Stomach (tissue), 4 donors: ENCODE measurements around the gene GNG7.

Source experiments
- CTCF ChIP-seq, 7 experiments: fragments of 450-650 bp in 4 of 7; fragments of 200-600 bp in 3 of 7; sonication (generic) in 3 of 7; IDR thresholded peaks; one replicate each; pipeline ENCODE4 v1.5.1; 2016 to 2019; ENCODE audit warnings: antibody characterized with exemption in 7 of 7, control low read depth in 2 of 7, mild to moderate bottlenecking in 1 of 7
- EP300 ChIP-seq: sonication (generic); formaldehyde crosslinking; IDR thresholded peaks from one replicate; pipeline ENCODE4 v1.6.1; 2017; ENCODE audit warnings: antibody characterized with exemption
- POLR2A ChIP-seq, 4 donors: fragments of 450-650 bp; IDR thresholded peaks; one replicate each; pipeline ENCODE4 v1.6.1; 2016; ENCODE audit warnings: antibody characterized with exemption in 4 of 4, control low read depth in 2 of 4, mild to moderate bottlenecking in 1 of 4, moderate library complexity in 1 of 4

DNA sequence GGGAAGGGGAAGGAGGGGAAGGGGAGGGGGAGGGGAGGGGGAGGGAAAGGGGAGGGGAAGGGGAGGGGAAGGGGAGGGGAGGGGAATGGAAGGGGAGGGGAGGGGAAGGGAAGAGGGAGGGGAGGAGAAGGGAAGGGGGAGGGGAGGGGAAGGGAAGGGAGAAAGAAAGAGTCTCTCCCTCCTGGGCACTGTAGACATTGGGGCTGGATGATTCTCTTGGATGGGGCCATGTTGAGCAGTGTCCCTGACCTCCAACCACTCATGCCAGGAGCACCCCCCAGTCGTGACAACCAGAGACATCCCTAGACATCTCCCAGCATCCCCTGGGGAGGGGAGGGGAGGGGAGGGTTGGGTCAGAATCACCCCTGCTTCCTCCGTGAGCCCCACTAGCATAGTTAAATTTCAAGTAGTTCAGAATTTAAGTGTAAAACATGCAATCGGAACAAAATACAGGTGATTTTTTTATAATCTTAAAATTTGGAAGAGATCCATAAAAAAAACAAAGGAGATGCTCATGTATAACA, 64.0 kb downstream of the GNG7 start:
- no peak for TF ChIP-seq POLR2A (IDR thresholded peaks at IDR 0.05)
- no peak for TF ChIP-seq CTCF (IDR thresholded peaks at IDR 0.05)
- no peak for TF ChIP-seq EP300
